Pancreas (tissue), 10 donors: ENCODE results near the gene VPS36. TPM values are rescaled to one million over a fixed set of nuclear protein-coding genes. Genes with fewer than 3 reads are reported as not detected.

Experiments
- ATAC-seq, 4 donors: fragments of 200-7000 bp; cut with Tn5 transposase; one replicate each; pipeline versions ENCODE4 v1.8.0 to v1.9.1; 2020; ENCODE audit warnings: mild to moderate bottlenecking in 4 of 4, moderate library complexity in 4 of 4
- DNase-seq, 6 donors: peaks; one replicate each; pipeline ENCODE4 v3.0.0-alpha.2; 2020
- FAIRE-seq: peaks from 2 replicates; lab custom pipeline; 2012; peaks lifted over from hg19 to GRCh38; lab: Jason Lieb, UNC
- H3K27ac ChIP-seq, 4 donors: fragments of 200-600 bp; sonication (generic); 1 replicate in 3 of 4; 2 replicates in 1 of 4; pipeline versions ENCODE4 v1.5.0 to v1.8.0; 2020
- H3K27me3 ChIP-seq, 4 donors: fragments of 200-600 bp; one replicate each; pipeline ENCODE4 v1.8.0; 2021
- H3K36me3 ChIP-seq, 3 donors: fragments of 200-600 bp; sonication (generic) in 1 of 3; one replicate each; pipeline versions ENCODE4 v1.5.0 to v1.8.0; 2020 to 2021
- H3K4me1 ChIP-seq, 3 donors: fragments of 200-600 bp; one replicate each; pipeline ENCODE4 v1.8.0; 2021
- H3K4me3 ChIP-seq, 4 donors: fragments of 200-600 bp; sonication (generic) in 2 of 4; one replicate each; pipeline versions ENCODE4 v1.5.0 to v1.8.0; 2020 to 2021
- H3K9me3 ChIP-seq, 4 donors: fragments of 200-600 bp; one replicate each; pipeline ENCODE4 v1.8.0; 2021
- CTCF ChIP-seq, 4 donors: fragments of 200-600 bp; sonication (generic) in 3 of 4; IDR thresholded peaks; one replicate each; pipeline versions ENCODE4 v1.5.0 to v1.8.0; 2021; ENCODE audit warnings: antibody characterized with exemption in 4 of 4
- WGBS, 2 donors: extraction: QIAGEN DNeasy Blood & Tissue Kit; methylation state at CpG; one replicate each; pipeline ENCODE4 v1.1.7; 2013; 5-methylcytosine and 5-hydroxymethylcytosine counted together
- intact Hi-C, 3 donors: fragments of 100-400 bp; cut with DNase I; formaldehyde crosslinking; loops; one replicate each; pipeline versions ENCODE4 v1.11.1 to v1.14.2; 2022
- polyA plus RNA-seq, 2 donors: library from polyadenylated mRNA; stranded (reverse); fragments of 200-250 nt; gene quantifications; one replicate each; pipeline ENCODE4 v1.2.3, GENCODE V29; 2013
- total RNA-seq, 6 donors: library from RNA; stranded (reverse); fragmentation: NEBNext Ultra II Directional in 4 of 6; extraction: Animal tissue kit (Norgen Biotek cat#: 25700) in 4 of 6; gene quantifications; one replicate each; pipeline versions ENCODE4 v1.2.1 to v1.2.4, GENCODE V29; 2021 to 2023
- donor health status: healthy with polysubstance abuse.
- donor health status: DM: no; HTN: no; CAD: no; lungs with moderate emphysema.
- donor health status: DM: no; HTN: no; CAD: no.
- donor health status: control.
- donor health status: control.
- donor health status: Bipolar disorder and iron deficiency.
- donor health status: DM: yes; HTN: yes; CAD: no.
- donor health status: DM: no; HTN: no; CAD: no.
- donor health status: DM: no; HTN: no; CAD: no.
- donor health status: DM: yes; HTN: yes; CAD: no.

VPS36 gene
- total and polyA plus RNA-seq, 8 donors = 10.5 to 23.5 (median 17.2) TPM

- Histone ChIP-seq H3K9me3 (no peaks in the 10 kb centered on the region), H3K4me3 (no peak overlapping the region), H3K4me1 (no peaks in the 10 kb centered on the region), H3K36me3 (no peaks in the 10 kb centered on the region), H3K27me3 (no peaks in the 10 kb centered on the region), H3K27ac (no peak overlapping the region)
- intact Hi-C loops = no loop called here
- whole genome bisulfite sequencing, 2 donors = 75 to 80% methylated on average over 4 of the region's 4 CpGs
- no peak for TF ChIP-seq CTCF (IDR thresholded peaks at IDR 0.05)
- ATAC-seq (no peak), DNase-seq (no peak), FAIRE-seq (no peak)
Measured at GRCh38 chr13:52463526-52463925, 13.1 kb upstream of the VPS36 start.

GRCh38 chr13:52461265-52461664, 10.8 kb upstream of the VPS36 start:
- H3K4me1 ChIP-seq = peaks cover 0 to 3% (median 0%) of the 10 kb centered on the region in 3 donors
- TF ChIP-seq CTCF (IDR thresholded peaks at IDR 0.05) = no peak
- ATAC-seq = no peak
- no peaks in the 10 kb centered on the region for H3K27me3 ChIP-seq
- no peak for FAIRE-seq
- WGBS, 2 donors = 88 to 90% methylated on average over 3 of the region's 3 CpGs
- H3K36me3 ChIP-seq = no peaks in the 10 kb centered on the region
- no peak for DNase-seq
- no peaks in the 10 kb centered on the region for H3K9me3 ChIP-seq
- intact Hi-C loops = no loop called here
- no peak overlapping the region for H3K4me3 ChIP-seq
- no peak overlapping the region for H3K27ac ChIP-seq

GRCh38 chr13:52459668-52460067, 9.2 kb upstream of the VPS36 start:
- intact Hi-C loops = no loop called here
- ATAC-seq (no peak), DNase-seq (no peak), FAIRE-seq (no peak)
- Histone ChIP-seq H3K27ac (no peak overlapping the region), H3K36me3 (no peaks in the 10 kb centered on the region), H3K27me3 (no peaks in the 10 kb centered on the region), H3K4me3 (no peak overlapping the region), H3K4me1 (peaks cover 0 to 6% (median 0%) of the 10 kb centered on the region in 3 donors), H3K9me3 (no peaks in the 10 kb centered on the region)
- TF ChIP-seq CTCF (IDR thresholded peaks at IDR 0.05) = no peak
- WGBS, 2 donors = 83 to 86% methylated on average over 6 of the region's 6 CpGs

- H3K27ac ChIP-seq = peak overlapping the region; percentile 47 to 87 (median 78)
- H3K4me3 ChIP-seq = peak overlapping the region; percentile 56 to 75 (median 73)
- FAIRE-seq = no peak
- WGBS, 2 donors = 0 to 1% methylated on average over 36 to 37 of the region's 37 CpGs
- peak; percentile 51 to 86 (median 68) for DNase-seq
- TF ChIP-seq CTCF (IDR thresholded peaks at IDR 0.05) = no peak
- H3K9me3 ChIP-seq = no peaks in the 10 kb centered on the region
- intact Hi-C loops = no loop called here
- peak; percentile 61 to 74 (median 71) for ATAC-seq
- H3K36me3 ChIP-seq = no peaks in the 10 kb centered on the region
- no peaks in the 10 kb centered on the region for H3K27me3 ChIP-seq
- peaks cover 0 to 14% (median 0%) of the 10 kb centered on the region in 3 donors for H3K4me1 ChIP-seq
Measured at GRCh38 chr13:52455677-52456041, 5.2 kb upstream of the VPS36 start.

GRCh38 chr13:52454820-52455676, 4.6 kb upstream of the VPS36 start, which contains the start of gene CKAP2:
Gene CKAP2 (plus strand): TSS chr13:52455478. CDS start chr13:52455557, 79 bp downstream.
- Histone ChIP-seq H3K27ac (peak within 1 kb of the TSS; percentile 47 to 87 (median 78)), H3K36me3 (no peaks in the 10 kb centered on the region), H3K4me3 (peak within 1 kb of the TSS; percentile 56 to 75 (median 73)), H3K27me3 (no peaks in the 10 kb centered on the region), H3K9me3 (no peaks in the 10 kb centered on the region), H3K4me1 (peaks cover 0 to 14% (median 0%) of the 10 kb centered on the region in 3 donors)
- WGBS, 2 donors = 0% methylated on average over 49 to 56 of the region's 56 CpGs
- no peak for TF ChIP-seq CTCF (IDR thresholded peaks at IDR 0.05)
- intact Hi-C loops = no loop called here
- no peak for FAIRE-seq
- DNase-seq = peak; percentile 84 to 95 (median 90)
- peak; percentile 89 to 95 (median 90) for ATAC-seq
